ENCODE data around the gene RPS6KB2. TPM values are rescaled to one million over a fixed set of nuclear protein-coding genes. Genes with fewer than 3 reads are reported as not detected.
A peak's percentile ranks its signal among the peaks of the same experiment; 100 is the strongest.

The RPS6KB2 gene
- total and polyA plus RNA-seq, 9 of the 15 experiments (the other 6 are each of a cell fraction or from before 2014, with no cell fraction given): 0.42 to 122 (median 82.6) TPM

DNA sequence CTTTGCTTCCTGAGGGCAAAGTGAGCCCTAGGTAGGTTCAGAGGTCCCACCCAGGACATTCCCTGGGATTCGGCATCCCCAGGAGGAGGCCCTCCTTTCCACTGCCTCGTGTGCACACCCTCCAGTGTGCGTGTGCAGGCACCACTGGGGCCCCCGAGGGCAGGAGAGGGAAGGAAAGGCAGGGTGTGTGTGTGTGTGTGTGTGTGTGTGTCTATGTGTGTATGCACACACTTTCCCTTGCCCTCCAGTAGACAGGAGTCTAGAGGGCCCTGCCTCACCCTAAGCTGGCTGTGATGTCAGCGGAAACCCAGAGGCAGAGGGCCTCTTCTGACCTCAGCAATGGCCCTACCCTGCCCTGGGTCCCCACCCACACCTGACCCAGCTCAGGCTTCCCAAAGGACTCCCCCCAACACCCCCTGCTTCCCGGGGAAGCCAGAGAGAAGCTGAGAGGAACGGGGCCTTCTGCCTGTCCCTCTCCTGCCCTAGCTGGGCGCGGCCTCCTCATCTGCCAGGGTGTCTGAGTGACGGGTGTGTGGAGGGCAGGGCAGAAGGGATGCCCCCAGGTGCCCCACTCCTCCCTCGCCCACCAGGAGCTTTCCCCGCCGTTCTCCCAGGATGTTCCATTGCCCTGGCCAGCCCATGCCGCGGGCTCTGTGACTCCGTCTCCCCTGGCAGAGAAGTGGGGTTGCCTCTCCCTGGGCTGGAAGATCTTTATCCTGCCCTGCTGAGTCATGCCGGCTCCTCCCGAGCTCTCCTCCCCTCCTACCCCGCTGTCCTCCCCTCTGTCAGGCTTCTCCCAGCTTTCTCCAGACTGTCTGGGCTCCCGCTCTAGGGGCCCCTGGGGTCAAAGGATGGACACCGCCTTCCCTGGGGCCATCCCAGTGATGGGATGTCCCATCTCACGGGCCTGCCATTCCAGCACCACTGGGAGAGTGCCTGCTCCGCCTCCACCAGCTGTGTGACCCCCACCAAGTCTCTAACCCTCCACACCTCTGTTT, 48.9 kb upstream of the RPS6KB2 start (continued):
- TF ChIP-seq, protein P1, sequence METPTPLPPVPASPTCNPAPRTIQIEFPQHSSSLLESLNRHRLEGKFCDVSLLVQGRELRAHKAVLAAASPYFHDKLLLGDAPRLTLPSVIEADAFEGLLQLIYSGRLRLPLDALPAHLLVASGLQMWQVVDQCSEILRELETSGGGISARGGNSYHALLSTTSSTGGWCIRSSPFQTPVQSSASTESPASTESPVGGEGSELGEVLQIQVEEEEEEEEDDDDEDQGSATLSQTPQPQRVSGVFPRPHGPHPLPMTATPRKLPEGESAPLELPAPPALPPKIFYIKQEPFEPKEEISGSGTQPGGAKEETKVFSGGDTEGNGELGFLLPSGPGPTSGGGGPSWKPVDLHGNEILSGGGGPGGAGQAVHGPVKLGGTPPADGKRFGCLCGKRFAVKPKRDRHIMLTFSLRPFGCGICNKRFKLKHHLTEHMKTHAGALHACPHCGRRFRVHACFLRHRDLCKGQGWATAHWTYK (CRISPR knock-in tag; IDR thresholded peaks at IDR 0.05): peak; percentile 85; the same call in 1 of the 2 replicates
- TF ChIP-seq, protein P2, sequence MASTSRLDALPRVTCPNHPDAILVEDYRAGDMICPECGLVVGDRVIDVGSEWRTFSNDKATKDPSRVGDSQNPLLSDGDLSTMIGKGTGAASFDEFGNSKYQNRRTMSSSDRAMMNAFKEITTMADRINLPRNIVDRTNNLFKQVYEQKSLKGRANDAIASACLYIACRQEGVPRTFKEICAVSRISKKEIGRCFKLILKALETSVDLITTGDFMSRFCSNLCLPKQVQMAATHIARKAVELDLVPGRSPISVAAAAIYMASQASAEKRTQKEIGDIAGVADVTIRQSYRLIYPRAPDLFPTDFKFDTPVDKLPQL (IDR thresholded peaks at IDR 0.05; ENCODE audit: extremely low read depth, insufficient read length): no peak
- TF ChIP-seq, protein P3, sequence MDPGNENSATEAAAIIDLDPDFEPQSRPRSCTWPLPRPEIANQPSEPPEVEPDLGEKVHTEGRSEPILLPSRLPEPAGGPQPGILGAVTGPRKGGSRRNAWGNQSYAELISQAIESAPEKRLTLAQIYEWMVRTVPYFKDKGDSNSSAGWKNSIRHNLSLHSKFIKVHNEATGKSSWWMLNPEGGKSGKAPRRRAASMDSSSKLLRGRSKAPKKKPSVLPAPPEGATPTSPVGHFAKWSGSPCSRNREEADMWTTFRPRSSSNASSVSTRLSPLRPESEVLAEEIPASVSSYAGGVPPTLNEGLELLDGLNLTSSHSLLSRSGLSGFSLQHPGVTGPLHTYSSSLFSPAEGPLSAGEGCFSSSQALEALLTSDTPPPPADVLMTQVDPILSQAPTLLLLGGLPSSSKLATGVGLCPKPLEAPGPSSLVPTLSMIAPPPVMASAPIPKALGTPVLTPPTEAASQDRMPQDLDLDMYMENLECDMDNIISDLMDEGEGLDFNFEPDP (CRISPR knock-in tag; IDR thresholded peaks at IDR 0.05): peak; percentile 75; the same call in 1 of the 2 replicates
- TF ChIP-seq STAT5A (IDR thresholded peaks at IDR 0.05; ENCODE audit: borderline replicate concordance, low read length) (no peak), GTF2A2 (tag; IDR thresholded peaks at IDR 0.05) (no peak), GABPA (tag; conservative IDR thresholded peaks at IDR 0.05; ENCODE audit: low read depth) (no peak), ZFP1 (CRISPR knock-in tag; IDR thresholded peaks at IDR 0.05) (0 out of 2 replicates have a peak, but pooled peaks have one; percentile 26), MTA2 (IDR thresholded peaks at IDR 0.05; ENCODE audit: low read depth) (peak; percentile 25; the same call in 1 of the 2 replicates), MTA1 (IDR thresholded peaks at IDR 0.05; ENCODE audit: borderline replicate concordance) (peak; percentile 69), GATAD2A (IDR thresholded peaks at IDR 0.05) (peak; percentile 86; the same call in 1 of the 2 replicates), CBX3 (IDR thresholded peaks at IDR 0.05; ENCODE audit: borderline replicate concordance in 1 of 2, low read length in 2 of 2) (no peak), SMAD3 (CRISPR knock-in tag; conservative IDR thresholded peaks at IDR 0.05) (peak; percentile 68; the same call in 1 of the 2 replicates), FOSL1 (tag; conservative IDR thresholded peaks at IDR 0.05) (peak; percentile 92), BMI1 (IDR thresholded peaks at IDR 0.05; ENCODE audit: low read length) (no peak), NR2C2 (CRISPR knock-in tag; IDR thresholded peaks at IDR 0.05) (no peak), NR2C2 (tag; IDR thresholded peaks at IDR 0.05) (peak; percentile 52), JUND (IDR thresholded peaks at IDR 0.05; ENCODE audit: borderline replicate concordance, low read depth, low read length) (peak; percentile 91), JUND (tag; IDR thresholded peaks at IDR 0.05; ENCODE audit: borderline replicate concordance, low read depth, low read length) (peak; percentile 87; the same call in 1 of the 3 replicates), FOXJ2 (tag; IDR thresholded peaks at IDR 0.05) (no peak)
- TF ChIP-seq, protein P4, sequence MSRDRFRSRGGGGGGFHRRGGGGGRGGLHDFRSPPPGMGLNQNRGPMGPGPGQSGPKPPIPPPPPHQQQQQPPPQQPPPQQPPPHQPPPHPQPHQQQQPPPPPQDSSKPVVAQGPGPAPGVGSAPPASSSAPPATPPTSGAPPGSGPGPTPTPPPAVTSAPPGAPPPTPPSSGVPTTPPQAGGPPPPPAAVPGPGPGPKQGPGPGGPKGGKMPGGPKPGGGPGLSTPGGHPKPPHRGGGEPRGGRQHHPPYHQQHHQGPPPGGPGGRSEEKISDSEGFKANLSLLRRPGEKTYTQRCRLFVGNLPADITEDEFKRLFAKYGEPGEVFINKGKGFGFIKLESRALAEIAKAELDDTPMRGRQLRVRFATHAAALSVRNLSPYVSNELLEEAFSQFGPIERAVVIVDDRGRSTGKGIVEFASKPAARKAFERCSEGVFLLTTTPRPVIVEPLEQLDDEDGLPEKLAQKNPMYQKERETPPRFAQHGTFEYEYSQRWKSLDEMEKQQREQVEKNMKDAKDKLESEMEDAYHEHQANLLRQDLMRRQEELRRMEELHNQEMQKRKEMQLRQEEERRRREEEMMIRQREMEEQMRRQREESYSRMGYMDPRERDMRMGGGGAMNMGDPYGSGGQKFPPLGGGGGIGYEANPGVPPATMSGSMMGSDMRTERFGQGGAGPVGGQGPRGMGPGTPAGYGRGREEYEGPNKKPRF (IDR thresholded peaks at IDR 0.05; ENCODE audit: low read depth, low read length): no peak
- TF ChIP-seq, protein P5, sequence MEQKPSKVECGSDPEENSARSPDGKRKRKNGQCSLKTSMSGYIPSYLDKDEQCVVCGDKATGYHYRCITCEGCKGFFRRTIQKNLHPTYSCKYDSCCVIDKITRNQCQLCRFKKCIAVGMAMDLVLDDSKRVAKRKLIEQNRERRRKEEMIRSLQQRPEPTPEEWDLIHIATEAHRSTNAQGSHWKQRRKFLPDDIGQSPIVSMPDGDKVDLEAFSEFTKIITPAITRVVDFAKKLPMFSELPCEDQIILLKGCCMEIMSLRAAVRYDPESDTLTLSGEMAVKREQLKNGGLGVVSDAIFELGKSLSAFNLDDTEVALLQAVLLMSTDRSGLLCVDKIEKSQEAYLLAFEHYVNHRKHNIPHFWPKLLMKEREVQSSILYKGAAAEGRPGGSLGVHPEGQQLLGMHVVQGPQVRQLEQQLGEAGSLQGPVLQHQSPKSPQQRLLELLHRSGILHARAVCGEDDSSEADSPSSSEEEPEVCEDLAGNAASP (IDR thresholded peaks at IDR 0.05): no peak

Data from K562 (cell line).